Gastroesophageal sphincter (tissue), 3 donors: ENCODE measurements around the gene RPAP3.

Experiments
- CTCF ChIP-seq, 4 experiments: fragments of 200-600 bp in 2 of 4; fragments of 450-650 bp in 2 of 4; sonication (generic) in 1 of 4; IDR thresholded peaks; one replicate each; pipeline ENCODE4 v1.5.1; 2017 to 2019; ENCODE audit warnings: antibody characterized with exemption in 4 of 4, mild to moderate bottlenecking in 2 of 4, moderate library complexity in 2 of 4
- EP300 ChIP-seq: sonication (generic); formaldehyde crosslinking; IDR thresholded peaks from one replicate; pipeline ENCODE4 v1.6.1; 2017; ENCODE audit warnings: antibody characterized with exemption, mild to moderate bottlenecking
- POLR2A ChIP-seq, 2 donors: fragments of 450-650 bp; IDR thresholded peaks; one replicate each; pipeline ENCODE4 v1.6.1; 2017; ENCODE audit warnings: antibody characterized with exemption in 2 of 2, mild to moderate bottlenecking in 2 of 2, moderate library complexity in 1 of 2
- POLR2AphosphoS5 ChIP-seq: sonication (generic); formaldehyde crosslinking; IDR thresholded peaks from one replicate; pipeline ENCODE4 v1.6.1; 2017; ENCODE audit warnings: antibody characterized with exemption

- TF ChIP-seq CTCF (IDR thresholded peaks at IDR 0.05) (no peak), POLR2A (IDR thresholded peaks at IDR 0.05) (no peak), POLR2AphosphoS5 (no peak), EP300 (no peak)
Observed at GRCh38 chr12:47739979-47740378, 34.1 kb upstream of the RPAP3 start.
